HL-60 (cell line): Measurements from ENCODE around the gene UCP3.

Experiments
- DNase-seq, 2 experiments: peaks; one replicate each; pipeline ENCODE4 v3.0.0-alpha.2; 2010 to 2020; ENCODE audit warnings: low read depth in 1 of 2, low spot score in 1 of 2
- H3K27ac ChIP-seq: fragments of 250-450 bp; sonication (Bioruptor Pico); replicated peaks from 2 replicates; pipeline ENCODE4 v1.5.1; 2020; ENCODE audit warnings: mild to moderate bottlenecking, moderate library complexity
- H3K27me3 ChIP-seq: fragments of 250-450 bp; sonication (Bioruptor Pico); 2 replicates; pipeline ENCODE4 v1.5.1; 2021; ENCODE audit warnings: mild to moderate bottlenecking, moderate library complexity; ENCODE audit not compliant: insufficient read depth, poor library complexity, severe bottlenecking
- H3K4me3 ChIP-seq: replicated peaks from 2 replicates; pipeline ENCODE4 v1.5.1; 2011; ENCODE audit warnings: mild to moderate bottlenecking, control low read depth, low read length; ENCODE audit not compliant: insufficient read depth
- GABPA ChIP-seq: IDR thresholded peaks from 2 replicates; pipeline ENCODE4 v1.6.1; 2012; ENCODE audit warnings: low read depth
- POLR2AphosphoS5 ChIP-seq: IDR thresholded peaks from 2 replicates; pipeline ENCODE4 v1.6.1; 2012; ENCODE audit warnings: low read depth
- SPI1 ChIP-seq: IDR thresholded peaks from 2 replicates; pipeline ENCODE4 v1.6.1; 2012; ENCODE audit warnings: low read depth, mild to moderate bottlenecking, borderline replicate concordance
- long read RNA-seq: library from polyadenylated mRNA; unstranded; transcript quantifications from one replicate; pipeline ENCODE4 v2.0.0, GENCODE V29; 2020
- TF ChIP-seq, protein P1 (sequence below): IDR thresholded peaks from one replicate; pipeline ENCODE4 v1.5.1; 2011; ENCODE audit warnings: low read length, control low read depth, inconsistent platforms; ENCODE audit not compliant: insufficient read depth
- TF ChIP-seq, protein P2 (sequence below): IDR thresholded peaks from 2 replicates; pipeline ENCODE4 v1.6.1; 2012; ENCODE audit warnings: low read depth; ENCODE audit not compliant: insufficient replicate concordance

UCP3 gene, protein sequence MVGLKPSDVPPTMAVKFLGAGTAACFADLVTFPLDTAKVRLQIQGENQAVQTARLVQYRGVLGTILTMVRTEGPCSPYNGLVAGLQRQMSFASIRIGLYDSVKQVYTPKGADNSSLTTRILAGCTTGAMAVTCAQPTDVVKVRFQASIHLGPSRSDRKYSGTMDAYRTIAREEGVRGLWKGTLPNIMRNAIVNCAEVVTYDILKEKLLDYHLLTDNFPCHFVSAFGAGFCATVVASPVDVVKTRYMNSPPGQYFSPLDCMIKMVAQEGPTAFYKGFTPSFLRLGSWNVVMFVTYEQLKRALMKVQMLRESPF
- long read RNA-seq, result 0 reads

DNA sequence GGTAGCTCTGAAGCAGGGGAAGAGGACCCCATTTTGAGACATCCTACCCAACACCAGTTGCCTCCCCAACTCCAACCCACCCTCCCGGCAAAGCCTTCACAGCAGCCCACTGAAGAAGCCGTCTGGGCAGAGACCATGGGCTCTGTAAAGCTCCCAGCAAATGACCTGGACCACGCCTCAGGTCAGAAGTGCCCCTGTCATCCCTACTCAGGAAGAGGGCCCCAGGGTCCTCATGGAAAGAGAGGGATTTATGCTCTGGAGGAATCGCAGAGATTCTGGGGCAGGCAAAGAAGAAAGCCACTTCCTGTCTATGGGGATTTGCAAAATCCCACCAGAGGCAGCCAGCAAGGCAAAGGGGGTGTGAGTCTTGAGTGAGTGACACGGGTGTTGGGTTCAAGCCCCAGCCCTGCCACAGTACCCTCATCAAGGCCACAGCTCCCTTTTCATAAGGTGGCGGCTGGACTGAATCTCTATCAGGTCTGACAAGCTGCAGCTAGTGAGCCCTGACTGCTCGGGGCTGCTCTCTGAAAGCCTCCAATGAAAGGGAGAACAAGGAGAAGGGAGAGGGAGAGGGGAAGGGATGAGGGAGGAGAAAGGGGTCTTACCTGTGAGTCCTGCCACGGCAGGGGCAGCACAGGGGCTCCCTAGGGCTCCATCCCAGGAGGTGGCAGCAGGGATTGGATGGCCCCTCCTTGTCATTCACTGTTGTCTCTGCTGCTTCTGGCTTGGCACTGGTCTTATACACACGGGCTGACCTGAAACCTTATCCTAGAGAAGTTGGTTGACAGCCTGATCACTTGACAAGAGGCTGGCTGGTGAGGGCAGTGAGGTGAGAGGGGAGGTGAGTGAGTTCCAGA, at the start of gene UCP3:
Gene UCP3, minus strand, starts transcription at position 713 of the 857 bp plus-strand sequence. CDS start 2,043 bp downstream, outside the sequence.
- Histone ChIP-seq H3K27ac (no peak within 1 kb of the TSS), H3K27me3 (no peaks in the 10 kb centered on the region), H3K4me3 (no peak within 1 kb of the TSS)
- DNase-seq, result no peak
- TF ChIP-seq GABPA (no peak), POLR2AphosphoS5 (no peak), SPI1 (no peak)
- TF ChIP-seq, protein P1, sequence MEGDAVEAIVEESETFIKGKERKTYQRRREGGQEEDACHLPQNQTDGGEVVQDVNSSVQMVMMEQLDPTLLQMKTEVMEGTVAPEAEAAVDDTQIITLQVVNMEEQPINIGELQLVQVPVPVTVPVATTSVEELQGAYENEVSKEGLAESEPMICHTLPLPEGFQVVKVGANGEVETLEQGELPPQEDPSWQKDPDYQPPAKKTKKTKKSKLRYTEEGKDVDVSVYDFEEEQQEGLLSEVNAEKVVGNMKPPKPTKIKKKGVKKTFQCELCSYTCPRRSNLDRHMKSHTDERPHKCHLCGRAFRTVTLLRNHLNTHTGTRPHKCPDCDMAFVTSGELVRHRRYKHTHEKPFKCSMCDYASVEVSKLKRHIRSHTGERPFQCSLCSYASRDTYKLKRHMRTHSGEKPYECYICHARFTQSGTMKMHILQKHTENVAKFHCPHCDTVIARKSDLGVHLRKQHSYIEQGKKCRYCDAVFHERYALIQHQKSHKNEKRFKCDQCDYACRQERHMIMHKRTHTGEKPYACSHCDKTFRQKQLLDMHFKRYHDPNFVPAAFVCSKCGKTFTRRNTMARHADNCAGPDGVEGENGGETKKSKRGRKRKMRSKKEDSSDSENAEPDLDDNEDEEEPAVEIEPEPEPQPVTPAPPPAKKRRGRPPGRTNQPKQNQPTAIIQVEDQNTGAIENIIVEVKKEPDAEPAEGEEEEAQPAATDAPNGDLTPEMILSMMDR, result no peak
- TF ChIP-seq, protein P2, sequence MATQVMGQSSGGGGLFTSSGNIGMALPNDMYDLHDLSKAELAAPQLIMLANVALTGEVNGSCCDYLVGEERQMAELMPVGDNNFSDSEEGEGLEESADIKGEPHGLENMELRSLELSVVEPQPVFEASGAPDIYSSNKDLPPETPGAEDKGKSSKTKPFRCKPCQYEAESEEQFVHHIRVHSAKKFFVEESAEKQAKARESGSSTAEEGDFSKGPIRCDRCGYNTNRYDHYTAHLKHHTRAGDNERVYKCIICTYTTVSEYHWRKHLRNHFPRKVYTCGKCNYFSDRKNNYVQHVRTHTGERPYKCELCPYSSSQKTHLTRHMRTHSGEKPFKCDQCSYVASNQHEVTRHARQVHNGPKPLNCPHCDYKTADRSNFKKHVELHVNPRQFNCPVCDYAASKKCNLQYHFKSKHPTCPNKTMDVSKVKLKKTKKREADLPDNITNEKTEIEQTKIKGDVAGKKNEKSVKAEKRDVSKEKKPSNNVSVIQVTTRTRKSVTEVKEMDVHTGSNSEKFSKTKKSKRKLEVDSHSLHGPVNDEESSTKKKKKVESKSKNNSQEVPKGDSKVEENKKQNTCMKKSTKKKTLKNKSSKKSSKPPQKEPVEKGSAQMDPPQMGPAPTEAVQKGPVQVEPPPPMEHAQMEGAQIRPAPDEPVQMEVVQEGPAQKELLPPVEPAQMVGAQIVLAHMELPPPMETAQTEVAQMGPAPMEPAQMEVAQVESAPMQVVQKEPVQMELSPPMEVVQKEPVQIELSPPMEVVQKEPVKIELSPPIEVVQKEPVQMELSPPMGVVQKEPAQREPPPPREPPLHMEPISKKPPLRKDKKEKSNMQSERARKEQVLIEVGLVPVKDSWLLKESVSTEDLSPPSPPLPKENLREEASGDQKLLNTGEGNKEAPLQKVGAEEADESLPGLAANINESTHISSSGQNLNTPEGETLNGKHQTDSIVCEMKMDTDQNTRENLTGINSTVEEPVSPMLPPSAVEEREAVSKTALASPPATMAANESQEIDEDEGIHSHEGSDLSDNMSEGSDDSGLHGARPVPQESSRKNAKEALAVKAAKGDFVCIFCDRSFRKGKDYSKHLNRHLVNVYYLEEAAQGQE, result no peak

DNA sequence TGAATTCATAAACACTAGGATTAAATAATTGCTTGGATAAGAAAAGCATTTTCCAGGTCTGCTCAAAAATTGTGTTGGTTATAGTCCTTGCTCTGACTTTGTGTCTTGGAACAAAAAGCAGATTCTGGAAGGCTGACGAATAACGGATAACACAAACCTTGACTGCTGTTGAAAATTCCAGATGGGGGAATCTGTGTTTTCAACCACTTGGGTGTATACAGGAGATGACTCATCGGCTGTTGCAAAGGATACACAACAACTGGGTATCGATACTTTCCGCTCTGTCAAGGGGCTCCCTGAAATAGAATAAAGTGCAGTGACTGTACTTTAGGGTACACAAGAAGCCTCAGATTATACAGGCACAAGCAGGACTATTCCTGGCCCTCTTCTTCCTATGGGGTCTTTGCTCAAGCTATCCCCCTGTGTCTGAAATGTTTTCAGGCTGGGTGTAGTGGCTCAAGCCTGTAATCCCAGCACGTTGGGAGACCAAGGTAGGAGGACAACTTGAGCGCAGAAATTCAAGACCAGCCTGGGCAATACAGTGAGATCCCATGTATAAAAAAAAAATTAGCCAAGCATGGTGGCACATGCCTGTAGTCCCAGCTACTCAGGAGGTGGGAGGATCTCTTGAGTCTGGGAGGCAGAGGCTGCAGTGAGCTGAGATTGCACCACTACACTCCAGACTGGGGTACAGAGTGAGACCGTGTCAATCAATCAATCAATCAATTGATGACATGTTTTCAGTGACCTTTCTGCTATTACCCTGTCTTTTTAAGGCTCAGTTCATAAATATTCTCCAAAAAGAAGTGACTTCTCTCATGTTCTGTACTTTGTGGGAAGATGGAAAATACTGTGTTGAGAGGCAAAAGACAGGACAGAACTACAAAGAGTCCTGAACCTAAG, 48.6 kb upstream of the UCP3 start:
- DNase-seq, result no peak
- Histone ChIP-seq H3K27ac (no peak overlapping the region), H3K4me3 (no peak overlapping the region)

DNA sequence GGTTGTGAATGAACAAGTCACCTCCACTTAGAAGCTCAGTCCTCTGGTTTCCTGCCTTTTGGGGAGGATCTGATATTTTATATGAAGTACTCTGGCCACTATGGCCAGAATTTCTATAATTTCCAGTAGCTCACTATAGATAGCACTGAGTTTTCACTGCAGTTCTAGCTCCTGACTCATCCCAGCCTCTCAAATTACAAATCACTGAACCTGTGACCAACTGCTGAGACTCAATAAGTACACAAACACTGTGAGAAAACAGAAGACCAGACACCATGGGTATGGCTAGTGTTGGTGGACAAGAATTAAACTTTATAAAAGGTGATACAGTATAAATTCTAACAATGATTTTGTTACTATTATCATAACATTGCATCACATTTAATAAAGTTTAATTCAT, 47.1 kb upstream of the UCP3 start:
- Histone ChIP-seq H3K27me3 (no peaks in the 10 kb centered on the region), H3K27ac (no peak overlapping the region), H3K4me3 (no peak overlapping the region)
- no peak for DNase-seq
- TF ChIP-seq POLR2AphosphoS5 (no peak), SPI1 (no peak)
- TF ChIP-seq, protein P1, result no peak

More for the DNA sequence above, 48.6 kb upstream of the UCP3 start:
- TF ChIP-seq, protein P1, result no peak
- no peak for TF ChIP-seq GABPA
- TF ChIP-seq POLR2AphosphoS5, result no peak
- H3K27me3 ChIP-seq, result no peaks in the 10 kb centered on the region

DNA sequence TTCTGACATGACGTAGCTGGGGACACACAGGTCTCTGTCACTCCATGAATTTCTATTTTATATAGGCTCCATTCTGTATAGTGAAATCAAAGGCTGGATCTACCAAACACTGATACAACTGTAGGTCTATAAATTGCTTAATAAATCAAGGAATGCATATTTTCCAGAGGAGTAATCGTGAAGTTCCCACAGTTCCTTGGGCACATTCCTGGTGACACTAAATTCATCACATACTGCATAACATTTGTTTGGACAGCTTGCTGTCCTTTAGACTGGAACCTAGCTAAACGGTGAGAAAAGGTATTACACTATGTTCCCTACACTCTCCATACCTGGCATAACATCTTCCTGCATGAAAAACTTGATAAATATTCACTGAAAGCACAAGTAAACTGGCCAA, 41.6 kb upstream of the UCP3 start:
- TF ChIP-seq POLR2AphosphoS5 (no peak), GABPA (no peak), SPI1 (no peak)
- TF ChIP-seq, protein P2, result no peak
- no peaks in the 10 kb centered on the region for H3K27me3 ChIP-seq
- no peak overlapping the region for H3K4me3 ChIP-seq
- no peak for DNase-seq
- no peak overlapping the region for H3K27ac ChIP-seq
